Stimulated activated naive CD8-positive, alpha-beta T cell treated with anti-CD3 and anti-CD28 coated beads, Interleukin-15, Interleukin-2, amounts not matched to agents 100 ng/mL and 50 ng/mL, for 24 hours (primary cell): Measurements from ENCODE around the gene KSR2.
"Not testable (repeated sequence)": the region's sequence is repeated elsewhere in the genome, so short reads cannot be mapped to it uniquely, and the experiment has no call there.

ENCODE experiments used
- H3K27ac Mint-ChIP-seq: one replicate; pipeline ENCODE4 v1.8.0; 2021; ENCODE audit warnings: mild to moderate bottlenecking, mixed read lengths
- H3K27me3 Mint-ChIP-seq: one replicate; pipeline ENCODE4 v1.8.0; 2021; ENCODE audit warnings: mixed read lengths
- H3K36me3 Mint-ChIP-seq: one replicate; pipeline ENCODE4 v1.8.0; 2021; ENCODE audit warnings: low read depth, mixed read lengths
- H3K4me1 Mint-ChIP-seq: one replicate; pipeline ENCODE4 v1.8.0; 2021; ENCODE audit warnings: low read depth, mixed read lengths
- H3K4me3 Mint-ChIP-seq: one replicate; pipeline ENCODE4 v1.8.0; 2021; ENCODE audit warnings: mild to moderate bottlenecking, mixed read lengths
- H3K9me3 Mint-ChIP-seq: one replicate; pipeline ENCODE4 v1.8.0; 2021; ENCODE audit warnings: mixed read lengths

The KSR2 gene

DNA sequence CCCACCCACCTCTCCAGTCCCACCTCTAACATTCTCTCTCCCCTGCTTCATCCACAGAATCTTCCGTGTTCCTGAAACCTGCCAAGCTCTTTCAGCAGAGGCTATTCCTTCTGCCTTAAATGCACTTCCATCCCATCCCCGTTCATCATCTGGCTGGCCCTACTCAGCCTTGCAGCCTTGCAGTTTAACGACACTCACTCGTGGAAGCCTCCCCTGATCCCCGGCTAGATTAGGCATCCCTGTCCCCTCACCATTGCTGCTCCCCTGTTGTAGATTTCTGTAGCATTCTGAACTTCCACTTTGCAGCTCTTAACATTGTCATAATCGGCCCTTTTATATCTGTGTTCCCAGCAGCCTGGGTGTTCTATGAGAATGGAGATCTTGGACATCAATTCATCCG lies 326.9 kb downstream of the KSR2 start:
- Mint-ChIP-seq H3K9me3 (peaks cover 7% of the 10 kb centered on the region), H3K36me3 (no peaks in the 10 kb centered on the region), H3K4me3 (no peak overlapping the region), H3K27ac (no peak overlapping the region), H3K4me1 (no peaks in the 10 kb centered on the region), H3K27me3 (peaks cover 6% of the 10 kb centered on the region)

DNA sequence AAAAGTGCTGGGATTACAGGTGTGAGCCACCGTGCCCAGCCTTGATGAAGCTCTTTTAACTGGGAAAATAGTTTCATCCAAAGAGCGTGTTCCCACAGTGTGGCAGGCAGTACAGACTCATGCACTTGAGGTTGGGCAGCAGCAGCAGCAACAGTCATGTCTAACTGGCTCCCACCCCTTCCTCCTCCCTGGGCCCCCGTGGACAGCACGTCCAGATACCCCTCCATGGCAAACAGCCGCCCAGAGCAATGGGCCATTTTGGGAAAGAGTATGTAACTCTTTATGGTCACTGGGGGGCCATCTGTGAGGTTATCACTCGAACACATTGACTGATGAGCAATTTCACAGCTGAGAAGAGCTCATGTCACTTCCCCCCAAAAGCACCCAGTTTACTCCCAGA lies 328.3 kb downstream of the KSR2 start:
- Mint-ChIP-seq H3K9me3 (peaks cover 12% of the 10 kb centered on the region), H3K27ac (no peak overlapping the region), H3K27me3 (peaks cover 3% of the 10 kb centered on the region), H3K4me3 (no peak overlapping the region), H3K36me3 (no peaks in the 10 kb centered on the region), H3K4me1 (no peaks in the 10 kb centered on the region)

DNA sequence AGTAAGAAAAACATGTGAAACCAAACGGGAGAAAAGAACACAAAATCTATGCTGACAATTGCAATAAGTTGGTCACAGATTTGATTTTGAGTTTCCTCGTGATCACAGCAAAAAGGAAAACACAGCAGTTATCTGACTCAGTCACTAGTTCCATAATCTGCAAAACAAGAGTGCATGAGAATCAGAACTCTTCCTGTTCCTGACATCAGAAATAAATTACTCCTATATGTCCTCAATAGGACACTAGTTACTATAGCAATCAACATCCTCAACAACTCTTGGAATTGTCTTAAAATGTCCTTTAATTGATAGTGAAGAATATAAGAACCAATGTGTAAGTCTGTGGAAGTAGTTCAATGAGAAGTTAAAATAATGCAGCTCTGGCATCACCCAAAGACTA lies 339.3 kb downstream of the KSR2 start:
- H3K36me3 Mint-ChIP-seq = no peaks in the 10 kb centered on the region
- peaks cover 6% of the 10 kb centered on the region for H3K9me3 Mint-ChIP-seq
- no peaks in the 10 kb centered on the region for H3K4me1 Mint-ChIP-seq
- H3K4me3 Mint-ChIP-seq = no peak overlapping the region
- peaks cover 3% of the 10 kb centered on the region for H3K27me3 Mint-ChIP-seq
- no peak overlapping the region for H3K27ac Mint-ChIP-seq

DNA sequence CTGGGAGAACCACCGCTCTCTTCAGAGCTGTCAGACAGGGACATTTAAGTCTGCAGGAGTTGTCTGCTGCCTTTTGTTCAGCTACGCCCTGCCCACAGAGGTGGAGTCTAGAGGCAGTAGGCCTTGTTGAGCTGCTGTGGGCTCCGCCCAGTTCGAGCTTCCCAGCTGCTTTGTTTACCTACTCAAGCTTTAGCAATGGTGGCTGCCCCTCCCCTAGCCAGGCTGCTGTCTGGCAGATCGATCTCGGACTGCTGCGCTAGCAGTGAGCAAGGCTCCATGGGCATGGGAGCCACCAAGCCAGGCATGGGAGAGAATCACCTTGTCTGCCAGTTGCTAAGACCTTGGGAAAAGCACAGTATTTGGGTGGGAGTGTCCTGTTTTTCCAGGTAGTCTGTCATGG lies 340.1 kb downstream of the KSR2 start:
- not testable (repeated sequence) for H3K9me3 Mint-ChIP-seq, H3K27me3 Mint-ChIP-seq, H3K27ac Mint-ChIP-seq, H3K4me3 Mint-ChIP-seq, H3K36me3 Mint-ChIP-seq, H3K4me1 Mint-ChIP-seq

DNA sequence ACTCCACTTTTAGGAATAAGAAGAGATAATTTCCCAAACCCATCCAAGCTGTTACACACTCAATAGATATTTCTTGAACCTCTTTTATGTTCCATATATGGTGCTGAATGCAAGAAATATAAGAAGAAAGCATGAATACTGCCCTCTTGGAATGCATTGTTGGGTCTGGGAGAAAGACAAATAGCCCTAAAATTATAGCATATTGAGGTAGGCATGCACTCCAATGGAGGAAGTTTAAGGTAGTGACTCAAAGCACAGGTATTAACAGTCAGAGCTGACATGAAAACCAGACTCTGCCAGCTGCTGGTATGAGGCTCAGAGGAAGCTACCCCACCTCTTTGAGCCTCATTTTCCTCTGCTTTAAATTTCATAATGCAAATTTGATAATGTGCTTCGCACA lies 346.0 kb downstream of the KSR2 start:
- peaks cover 3% of the 10 kb centered on the region for H3K27me3 Mint-ChIP-seq
- H3K36me3 Mint-ChIP-seq = no peaks in the 10 kb centered on the region
- no peak overlapping the region for H3K4me3 Mint-ChIP-seq
- no peak overlapping the region for H3K27ac Mint-ChIP-seq
- peaks cover 12% of the 10 kb centered on the region for H3K9me3 Mint-ChIP-seq
- H3K4me1 Mint-ChIP-seq = no peaks in the 10 kb centered on the region

DNA sequence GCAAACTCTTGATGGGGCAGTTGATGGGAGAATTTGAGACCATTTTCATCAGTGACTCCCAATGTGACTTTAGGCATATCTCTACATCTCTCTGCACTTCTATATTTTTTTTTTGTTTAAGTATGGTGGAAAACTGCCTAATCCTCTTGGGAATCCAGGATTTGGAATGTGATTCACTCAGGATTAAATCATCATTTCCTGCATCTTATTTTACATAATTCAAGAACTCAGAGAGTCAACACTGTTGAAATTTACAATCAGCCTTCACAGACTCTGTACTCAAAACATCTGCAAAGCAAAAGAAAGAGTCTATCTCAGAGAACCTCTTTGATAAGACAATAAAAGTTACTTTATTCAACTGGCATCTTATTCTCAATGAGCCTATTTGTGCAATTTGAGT lies 346.7 kb downstream of the KSR2 start:
- Mint-ChIP-seq H3K9me3 (peaks cover 14% of the 10 kb centered on the region), H3K4me1 (no peaks in the 10 kb centered on the region), H3K4me3 (no peak overlapping the region), H3K27me3 (peaks cover 3% of the 10 kb centered on the region), H3K27ac (no peak overlapping the region), H3K36me3 (no peaks in the 10 kb centered on the region)

DNA sequence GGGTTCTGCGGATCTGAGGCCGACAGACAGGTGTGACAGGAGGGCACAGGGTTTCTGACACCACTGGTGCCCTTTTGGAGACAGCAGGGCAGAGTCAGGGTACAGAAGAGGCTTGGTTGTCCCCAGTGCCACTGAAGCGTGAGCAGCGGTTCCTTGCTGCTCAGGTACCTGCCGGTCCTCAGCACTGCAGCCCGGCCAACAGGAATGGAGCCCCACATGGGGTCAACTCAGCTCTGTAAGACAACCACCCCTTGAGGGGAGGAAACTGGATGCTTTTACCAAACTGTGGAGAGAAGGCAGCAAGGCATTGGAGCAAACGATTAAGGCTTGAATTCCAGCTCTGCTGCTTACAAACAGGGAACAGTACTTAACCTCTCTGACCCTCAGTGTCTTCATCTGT lies 361.0 kb downstream of the KSR2 start:
- Mint-ChIP-seq H3K27ac (no peak overlapping the region), H3K27me3 (no peaks in the 10 kb centered on the region), H3K4me3 (no peak overlapping the region), H3K9me3 (peaks cover 4% of the 10 kb centered on the region), H3K36me3 (no peaks in the 10 kb centered on the region), H3K4me1 (no peaks in the 10 kb centered on the region)

DNA sequence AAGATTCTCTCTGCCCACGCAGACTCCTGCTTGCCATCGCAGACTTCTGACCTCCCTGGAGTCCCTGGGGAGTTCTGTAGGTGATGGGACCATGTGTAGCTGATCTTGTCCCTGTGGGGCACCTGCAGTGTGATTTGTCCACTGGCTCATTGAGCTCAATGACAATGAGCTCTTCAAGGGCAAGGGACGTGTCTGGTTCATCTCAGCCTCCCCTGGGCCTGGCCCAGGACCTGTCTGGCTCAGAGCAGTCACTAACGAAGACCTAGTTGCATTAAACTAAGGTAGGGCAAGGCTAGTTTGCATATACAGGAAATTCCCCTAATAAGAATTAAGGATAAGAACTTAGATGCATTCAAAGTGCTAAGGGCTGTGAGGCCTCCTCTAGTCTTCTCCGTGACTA lies 361.8 kb downstream of the KSR2 start:
- H3K4me1 Mint-ChIP-seq = no peaks in the 10 kb centered on the region
- no peak overlapping the region for H3K27ac Mint-ChIP-seq
- H3K9me3 Mint-ChIP-seq = peaks cover 4% of the 10 kb centered on the region
- no peak overlapping the region for H3K4me3 Mint-ChIP-seq
- no peaks in the 10 kb centered on the region for H3K36me3 Mint-ChIP-seq
- H3K27me3 Mint-ChIP-seq = no peaks in the 10 kb centered on the region

DNA sequence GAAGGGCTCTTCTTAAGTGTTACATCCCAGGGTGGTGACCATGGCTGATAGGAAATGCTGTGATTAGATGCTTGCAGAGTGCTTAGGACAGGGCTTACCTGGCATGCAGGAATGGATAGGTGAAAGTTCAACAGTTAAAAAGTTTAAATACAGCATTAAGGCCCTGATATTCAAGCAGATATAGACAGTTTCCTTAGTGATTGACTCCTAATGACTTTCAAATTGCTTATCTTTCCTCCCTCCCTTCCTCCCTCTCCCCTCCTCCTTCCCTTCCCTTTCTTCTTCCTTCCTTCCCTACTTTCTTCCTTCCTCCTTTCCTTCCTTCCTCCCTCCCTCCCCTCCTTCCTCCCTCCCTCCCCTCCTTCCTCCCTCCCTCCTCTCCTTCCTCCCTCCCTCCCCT lies 362.8 kb downstream of the KSR2 start:
- H3K9me3 Mint-ChIP-seq = peaks cover 4% of the 10 kb centered on the region
- H3K27ac Mint-ChIP-seq = no peak overlapping the region
- H3K4me3 Mint-ChIP-seq = no peak overlapping the region
- H3K36me3 Mint-ChIP-seq = no peaks in the 10 kb centered on the region
- no peaks in the 10 kb centered on the region for H3K27me3 Mint-ChIP-seq
- H3K4me1 Mint-ChIP-seq = no peaks in the 10 kb centered on the region

DNA sequence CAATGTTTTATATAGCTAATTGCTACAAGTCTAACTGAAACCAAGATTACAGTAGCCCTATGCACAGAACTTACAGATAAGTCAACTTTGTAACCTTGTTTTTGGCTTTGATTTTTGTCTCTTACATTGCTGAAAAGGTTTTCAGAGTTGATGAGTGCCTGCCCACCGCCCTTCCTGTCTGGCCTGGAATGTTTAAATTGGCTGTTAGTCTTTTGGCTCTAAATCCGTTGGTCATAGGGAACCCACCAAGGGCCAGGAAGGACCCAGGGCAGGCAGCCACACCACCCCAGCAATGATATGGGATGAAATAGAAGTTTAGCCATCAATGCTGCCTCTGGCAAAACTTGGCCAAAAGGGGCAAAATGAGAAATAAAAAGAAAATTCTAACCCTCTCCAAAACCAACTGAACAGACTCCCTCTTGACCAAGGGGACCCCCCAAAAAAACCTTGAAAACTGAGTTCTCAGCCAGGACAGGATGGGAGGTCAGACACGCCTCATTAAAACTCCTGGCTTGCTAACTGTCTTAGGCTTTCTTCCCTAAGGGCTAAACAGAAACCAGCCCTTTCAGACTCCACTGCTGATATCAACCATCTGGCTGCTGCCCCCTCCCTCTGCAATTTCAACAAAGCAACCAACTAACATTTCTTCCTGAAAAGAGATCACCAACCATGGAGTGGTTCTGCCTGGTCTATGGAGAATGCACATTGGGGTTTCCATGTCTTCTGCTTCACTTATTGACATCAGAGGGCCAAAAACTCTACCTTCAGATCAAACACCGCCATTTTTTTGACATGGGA lies 365.3 kb downstream of the KSR2 start:
- no peak overlapping the region for H3K27ac Mint-ChIP-seq
- H3K4me1 Mint-ChIP-seq = no peaks in the 10 kb centered on the region
- no peak overlapping the region for H3K4me3 Mint-ChIP-seq
- peaks cover 4% of the 10 kb centered on the region for H3K9me3 Mint-ChIP-seq
- H3K36me3 Mint-ChIP-seq = no peaks in the 10 kb centered on the region
- H3K27me3 Mint-ChIP-seq = peaks cover 4% of the 10 kb centered on the region

DNA sequence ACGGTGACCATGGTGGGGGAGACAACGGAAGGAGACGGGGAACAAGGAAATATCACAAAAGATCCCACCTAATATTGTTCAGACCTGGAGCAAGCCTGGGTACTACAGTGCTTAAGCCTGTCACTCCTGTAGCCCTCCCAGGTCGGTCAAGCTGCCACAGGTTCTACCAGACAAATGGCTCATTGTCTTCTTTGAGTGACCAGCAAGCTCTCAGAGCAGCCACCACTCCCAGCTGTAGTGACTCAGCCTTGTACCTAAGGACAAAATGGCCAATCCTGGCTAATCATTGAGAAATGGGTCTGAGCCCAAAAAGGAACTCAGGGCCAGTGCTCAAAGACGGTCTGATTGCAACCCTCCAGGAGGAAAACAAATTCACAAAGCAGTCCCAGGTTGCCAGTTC lies 368.9 kb downstream of the KSR2 start:
- no peaks in the 10 kb centered on the region for H3K9me3 Mint-ChIP-seq
- H3K36me3 Mint-ChIP-seq = no peaks in the 10 kb centered on the region
- H3K27ac Mint-ChIP-seq = no peak overlapping the region
- no peak overlapping the region for H3K4me3 Mint-ChIP-seq
- peaks cover 4% of the 10 kb centered on the region for H3K27me3 Mint-ChIP-seq
- no peaks in the 10 kb centered on the region for H3K4me1 Mint-ChIP-seq

DNA sequence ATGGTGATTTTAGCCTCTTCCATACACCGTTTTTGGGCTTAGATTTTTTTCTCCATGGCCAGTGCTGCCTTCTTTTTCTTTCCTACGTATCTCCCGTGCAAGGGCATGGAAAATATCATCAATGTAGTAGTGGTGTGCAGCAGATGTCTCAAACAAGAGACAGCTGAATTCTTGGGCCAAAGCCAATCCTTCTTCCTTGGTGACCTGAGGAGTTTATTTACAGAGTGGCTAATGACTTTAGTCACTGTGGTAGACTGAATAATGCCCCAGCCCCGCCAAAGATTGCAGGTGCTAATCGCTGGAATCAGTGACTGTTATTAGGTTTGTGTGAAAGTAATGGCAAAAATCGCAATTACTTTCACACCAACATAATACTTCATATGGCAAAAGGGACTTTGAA lies 371.8 kb downstream of the KSR2 start:
- no peaks in the 10 kb centered on the region for H3K9me3 Mint-ChIP-seq
- no peaks in the 10 kb centered on the region for H3K4me1 Mint-ChIP-seq
- no peak overlapping the region for H3K27ac Mint-ChIP-seq
- no peaks in the 10 kb centered on the region for H3K36me3 Mint-ChIP-seq
- no peak overlapping the region for H3K4me3 Mint-ChIP-seq
- peaks cover 12% of the 10 kb centered on the region for H3K27me3 Mint-ChIP-seq

DNA sequence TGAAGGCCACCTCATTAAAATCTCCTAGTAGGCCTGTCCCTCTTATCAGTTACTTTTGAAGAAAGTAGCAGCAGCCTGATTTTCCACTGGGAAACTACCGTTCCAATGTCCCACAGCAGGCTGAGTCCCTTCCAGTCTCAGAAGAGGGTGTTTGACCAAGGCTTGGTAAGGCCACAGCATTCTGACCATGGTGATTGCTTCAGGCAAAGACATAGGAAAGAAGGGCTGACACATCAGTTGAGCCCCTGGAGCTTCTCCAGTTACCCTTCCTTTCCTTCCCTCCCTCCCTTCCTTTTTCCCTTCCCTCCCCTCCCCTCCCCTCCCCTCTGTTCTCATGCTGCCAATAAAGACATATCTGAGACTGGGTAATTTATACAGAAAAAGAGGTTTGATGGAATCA lies 373.0 kb downstream of the KSR2 start:
- H3K9me3 Mint-ChIP-seq = peaks cover 1% of the 10 kb centered on the region
- no peaks in the 10 kb centered on the region for H3K36me3 Mint-ChIP-seq
- H3K4me3 Mint-ChIP-seq = no peak overlapping the region
- no peak overlapping the region for H3K27ac Mint-ChIP-seq
- H3K4me1 Mint-ChIP-seq = no peaks in the 10 kb centered on the region
- H3K27me3 Mint-ChIP-seq = peaks cover 12% of the 10 kb centered on the region

DNA sequence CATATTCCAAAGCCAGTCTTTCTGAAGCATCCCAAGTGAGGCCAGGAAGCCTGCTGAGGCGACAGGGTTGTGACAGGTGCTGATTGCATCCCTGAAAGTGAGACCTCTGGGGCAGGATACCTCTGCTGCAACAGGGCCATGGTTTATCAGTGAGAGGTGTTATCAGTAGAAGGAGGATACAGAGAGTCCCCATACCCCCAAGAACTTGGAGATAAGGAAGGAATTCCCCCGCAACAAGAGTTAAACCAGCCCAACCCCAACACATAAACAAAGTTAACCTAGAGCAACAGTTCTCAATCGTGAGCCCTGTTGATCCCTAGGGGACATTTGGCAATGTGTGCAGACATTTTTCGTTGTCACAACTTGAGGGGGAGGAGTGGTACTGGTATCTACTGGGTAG lies 374.3 kb downstream of the KSR2 start:
- no peak overlapping the region for H3K4me3 Mint-ChIP-seq
- no peak overlapping the region for H3K27ac Mint-ChIP-seq
- H3K27me3 Mint-ChIP-seq = peaks cover 9% of the 10 kb centered on the region

DNA sequence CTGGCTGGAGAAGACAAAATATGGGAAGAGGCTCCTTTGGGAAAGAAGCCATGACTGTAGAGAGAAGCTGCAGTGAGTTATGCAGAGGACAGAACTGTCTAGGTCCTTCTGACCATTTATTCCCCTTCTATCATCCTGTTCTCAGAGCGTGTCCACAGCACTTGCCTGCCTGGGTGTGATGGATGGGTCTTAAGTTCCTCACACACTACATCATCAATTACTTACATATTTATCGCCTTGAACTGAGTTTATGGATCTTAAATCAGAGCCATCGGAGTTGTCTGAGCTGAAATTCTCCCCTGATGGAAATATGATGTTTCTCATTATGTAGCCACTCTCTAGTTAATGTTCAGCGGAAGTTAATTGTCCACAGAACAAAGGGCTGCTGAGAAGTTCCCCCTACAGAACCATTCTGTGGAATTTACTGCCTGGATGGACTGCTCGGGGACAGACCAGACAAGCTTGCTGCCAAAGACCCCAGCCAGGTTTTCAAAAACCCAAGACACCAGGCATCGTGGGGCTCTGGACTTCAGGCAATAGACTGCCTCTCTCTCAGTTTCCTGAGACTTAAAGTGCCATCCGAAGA lies 374.9 kb downstream of the KSR2 start:
- Mint-ChIP-seq H3K4me1 (no peaks in the 10 kb centered on the region), H3K27me3 (peaks cover 9% of the 10 kb centered on the region), H3K4me3 (no peak overlapping the region), H3K27ac (no peak overlapping the region), H3K36me3 (no peaks in the 10 kb centered on the region), H3K9me3 (peaks cover 13% of the 10 kb centered on the region)

More for the DNA sequence above, 374.3 kb downstream of the KSR2 start:
- Mint-ChIP-seq H3K9me3 (peaks cover 13% of the 10 kb centered on the region), H3K36me3 (no peaks in the 10 kb centered on the region), H3K4me1 (no peaks in the 10 kb centered on the region)
